Measurements from ENCODE around the gene TMTC1.

Gene TMTC1

DNA sequence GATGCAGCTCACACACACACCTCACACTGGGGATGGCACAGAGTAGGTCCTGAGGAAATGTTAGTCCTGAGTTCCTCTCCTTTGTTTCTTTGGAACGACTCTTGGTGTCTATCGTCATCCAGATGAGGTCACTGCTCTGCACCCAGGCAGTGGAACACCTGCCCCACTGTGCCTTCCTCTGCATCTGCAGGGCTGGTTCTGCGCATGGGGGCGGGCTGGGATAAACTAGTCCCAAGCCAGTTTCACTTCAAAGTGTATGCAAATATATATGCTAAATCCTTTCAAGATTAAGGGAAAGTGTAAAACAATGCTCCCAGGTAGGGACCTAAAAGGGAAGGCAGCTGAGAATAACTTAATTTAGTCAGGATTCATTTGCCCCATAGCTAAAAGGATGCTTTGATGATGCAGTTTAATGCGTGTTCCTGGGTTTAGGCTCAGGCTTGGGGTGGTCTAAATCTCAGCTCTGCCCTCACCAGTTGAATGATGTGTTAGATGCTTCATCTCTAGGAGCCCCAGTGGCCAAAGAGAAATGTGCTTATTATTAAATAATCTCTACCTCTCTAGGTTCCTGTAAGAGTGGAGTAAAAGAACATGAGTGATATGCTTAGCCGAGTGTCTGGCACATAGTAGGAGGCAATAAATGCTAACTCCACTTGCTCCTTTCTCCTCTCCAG lies 239.2 kb downstream of the TMTC1 start:
- H3K9ac ChIP-seq (ENCODE audit: low read length), result no peak overlapping the region
- H3F3A ChIP-seq (ENCODE audit: insufficient read depth, low read length), result no peaks in the 10 kb centered on the region
- no peak for TF ChIP-seq EZH2 (IDR thresholded peaks at IDR 0.05; ENCODE audit: borderline replicate concordance, low read length)
- TF ChIP-seq, protein P1, sequence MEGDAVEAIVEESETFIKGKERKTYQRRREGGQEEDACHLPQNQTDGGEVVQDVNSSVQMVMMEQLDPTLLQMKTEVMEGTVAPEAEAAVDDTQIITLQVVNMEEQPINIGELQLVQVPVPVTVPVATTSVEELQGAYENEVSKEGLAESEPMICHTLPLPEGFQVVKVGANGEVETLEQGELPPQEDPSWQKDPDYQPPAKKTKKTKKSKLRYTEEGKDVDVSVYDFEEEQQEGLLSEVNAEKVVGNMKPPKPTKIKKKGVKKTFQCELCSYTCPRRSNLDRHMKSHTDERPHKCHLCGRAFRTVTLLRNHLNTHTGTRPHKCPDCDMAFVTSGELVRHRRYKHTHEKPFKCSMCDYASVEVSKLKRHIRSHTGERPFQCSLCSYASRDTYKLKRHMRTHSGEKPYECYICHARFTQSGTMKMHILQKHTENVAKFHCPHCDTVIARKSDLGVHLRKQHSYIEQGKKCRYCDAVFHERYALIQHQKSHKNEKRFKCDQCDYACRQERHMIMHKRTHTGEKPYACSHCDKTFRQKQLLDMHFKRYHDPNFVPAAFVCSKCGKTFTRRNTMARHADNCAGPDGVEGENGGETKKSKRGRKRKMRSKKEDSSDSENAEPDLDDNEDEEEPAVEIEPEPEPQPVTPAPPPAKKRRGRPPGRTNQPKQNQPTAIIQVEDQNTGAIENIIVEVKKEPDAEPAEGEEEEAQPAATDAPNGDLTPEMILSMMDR (IDR thresholded peaks at IDR 0.05; ENCODE audit: low read length), result no peak
- H2AFZ ChIP-seq (ENCODE audit: low read length), result no peak overlapping the region
- no peaks in the 10 kb centered on the region for H3K9me2 ChIP-seq (ENCODE audit: low read depth, low read length)
- no peaks in the 10 kb centered on the region for H4K20me1 ChIP-seq (ENCODE audit: insufficient read depth, low read length)
- no peak overlapping the region for H3K27ac ChIP-seq (ENCODE audit: low read depth, low read length, poor library complexity, severe bottlenecking)
- H3K27me3 ChIP-seq (ENCODE audit: insufficient read depth, low read length), result no peaks in the 10 kb centered on the region
- H3K36me3 ChIP-seq (ENCODE audit: insufficient read depth, low read length), result no peaks in the 10 kb centered on the region
- H3K79me2 ChIP-seq (ENCODE audit: insufficient read depth, low read length), result no peaks in the 10 kb centered on the region
- no peak overlapping the region for H3K4me3 ChIP-seq (ENCODE audit: low read depth, low read length, poor library complexity, severe bottlenecking)
- H3K9me3 ChIP-seq (ENCODE audit: low read length), result no peaks in the 10 kb centered on the region
- H3K4me2 ChIP-seq (ENCODE audit: low read length), result no peak overlapping the region
- no peaks in the 10 kb centered on the region for H3K4me1 ChIP-seq (ENCODE audit: insufficient read depth, low read length, severe bottlenecking)

DNA sequence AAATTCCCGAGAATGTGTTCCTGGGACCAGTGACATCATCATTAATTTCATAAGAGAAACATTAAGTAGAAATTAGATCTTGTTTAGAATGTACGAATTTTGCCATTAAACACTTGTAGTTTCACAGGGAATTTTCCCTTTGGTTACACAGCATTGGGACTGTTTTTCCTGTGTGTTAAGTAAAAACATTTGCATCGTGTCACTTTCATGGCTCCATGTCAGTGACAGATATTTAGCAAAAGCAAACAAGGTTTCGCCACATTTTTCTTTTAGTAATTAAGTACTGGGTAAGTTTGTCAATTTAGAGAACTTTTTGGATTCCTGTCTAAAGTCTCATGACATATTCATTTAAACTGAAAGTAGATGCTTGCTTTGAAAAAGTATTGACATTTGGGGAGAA lies 240.7 kb downstream of the TMTC1 start:
- no peak overlapping the region for H2AFZ ChIP-seq (ENCODE audit: low read length)
- no peak overlapping the region for H3K27ac ChIP-seq (ENCODE audit: low read depth, low read length, poor library complexity, severe bottlenecking)
- no peaks in the 10 kb centered on the region for H3K9me2 ChIP-seq (ENCODE audit: low read depth, low read length)
- H3K4me2 ChIP-seq (ENCODE audit: low read length), result no peak overlapping the region
- H4K20me1 ChIP-seq (ENCODE audit: insufficient read depth, low read length), result no peaks in the 10 kb centered on the region
- no peaks in the 10 kb centered on the region for H3K9me3 ChIP-seq (ENCODE audit: low read length)
- no peaks in the 10 kb centered on the region for H3K79me2 ChIP-seq (ENCODE audit: insufficient read depth, low read length)
- no peaks in the 10 kb centered on the region for H3K27me3 ChIP-seq (ENCODE audit: insufficient read depth, low read length)
- no peak overlapping the region for H3K4me3 ChIP-seq (ENCODE audit: low read depth, low read length, poor library complexity, severe bottlenecking)
- no peaks in the 10 kb centered on the region for H3K4me1 ChIP-seq (ENCODE audit: insufficient read depth, low read length, severe bottlenecking)
- no peaks in the 10 kb centered on the region for H3F3A ChIP-seq (ENCODE audit: insufficient read depth, low read length)
- H3K9ac ChIP-seq (ENCODE audit: low read length), result no peak overlapping the region
- TF ChIP-seq, protein P1 (IDR thresholded peaks at IDR 0.05; ENCODE audit: low read length), result no peak
- TF ChIP-seq EZH2 (IDR thresholded peaks at IDR 0.05; ENCODE audit: borderline replicate concordance, low read length), result no peak
- H3K36me3 ChIP-seq (ENCODE audit: insufficient read depth, low read length), result no peaks in the 10 kb centered on the region

DNA sequence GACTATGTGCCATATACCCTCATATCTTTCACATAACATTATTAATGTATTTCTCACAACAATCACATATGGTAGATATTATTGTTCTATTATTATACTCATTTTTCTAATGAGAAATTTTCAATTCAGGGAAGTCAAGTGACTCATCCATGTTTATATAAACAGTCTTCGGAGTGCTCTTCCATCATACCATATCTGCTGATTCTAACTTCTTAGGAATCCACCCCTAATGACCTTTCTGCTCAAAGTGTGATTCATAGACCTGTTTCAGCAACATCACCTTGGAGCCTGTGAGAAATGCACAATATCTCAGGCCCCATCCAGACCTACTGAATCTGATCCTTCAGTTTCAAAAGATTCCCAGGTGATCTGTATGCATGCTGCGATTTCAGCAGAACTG lies 246.4 kb downstream of the TMTC1 start:
- Histone ChIP-seq H3K36me3 (ENCODE audit: insufficient read depth, low read length) (no peaks in the 10 kb centered on the region), H2AFZ (ENCODE audit: low read length) (no peak overlapping the region), H3K9me2 (ENCODE audit: low read depth, low read length) (no peaks in the 10 kb centered on the region), H3K4me3 (ENCODE audit: low read depth, low read length, poor library complexity, severe bottlenecking) (no peak overlapping the region), H3K4me1 (ENCODE audit: insufficient read depth, low read length, severe bottlenecking) (no peaks in the 10 kb centered on the region), H3K4me2 (ENCODE audit: low read length) (no peak overlapping the region), H3K9me3 (ENCODE audit: low read length) (no peaks in the 10 kb centered on the region), H3K27ac (ENCODE audit: low read depth, low read length, poor library complexity, severe bottlenecking) (no peak overlapping the region), H3K9ac (ENCODE audit: low read length) (no peak overlapping the region), H3F3A (ENCODE audit: insufficient read depth, low read length) (no peaks in the 10 kb centered on the region), H4K20me1 (ENCODE audit: insufficient read depth, low read length) (no peaks in the 10 kb centered on the region), H3K79me2 (ENCODE audit: insufficient read depth, low read length) (no peaks in the 10 kb centered on the region), H3K27me3 (ENCODE audit: insufficient read depth, low read length) (no peaks in the 10 kb centered on the region)
- TF ChIP-seq EZH2 (IDR thresholded peaks at IDR 0.05; ENCODE audit: borderline replicate concordance, low read length), result no peak
- TF ChIP-seq, protein P1 (IDR thresholded peaks at IDR 0.05; ENCODE audit: low read length), result no peak

All from OCI-LY1 (cell line).